SK-N-SH (cell line): Measurements from ENCODE around the gene HTR7. TPM values are rescaled to one million over a fixed set of nuclear protein-coding genes. Genes with fewer than 3 reads are reported as not detected.

Experiments used
- CTCF ChIA-PET: fragments of 300-600, 350-600 bp; formaldehyde crosslinking; extraction: SDS; loops from one replicate; lab custom pipeline; 2021; lab: Yijun Ruan, JAX
- POLR2A ChIA-PET: fragments of 350-600 bp; sonication (Branson Sonifier 250); formaldehyde crosslinking; extraction: SDS; loops from one replicate; lab custom pipeline; 2020; ENCODE audit warnings: antibody characterized with exemption, inconsistent platforms; lab: Yijun Ruan, JAX
- DNase-seq: peaks from one replicate; pipeline ENCODE4 v3.0.0; 2012
- H2AFZ ChIP-seq: fragments of 200-600 bp; sonication (generic); 2 replicates; pipeline ENCODE4 v1.8.1; 2016; ENCODE audit warnings: antibody characterized with exemption, mild to moderate bottlenecking, low read depth
- H3F3A ChIP-seq: fragments of 200-600 bp; sonication (generic); replicated peaks from 2 replicates; pipeline ENCODE3; 2016; ENCODE audit warnings: antibody characterized with exemption, mild to moderate bottlenecking; ENCODE audit not compliant: insufficient read depth
- H3K27ac ChIP-seq, 2 experiments: fragments of 200-500 bp in 1 of 2; fragments of 200-600 bp in 1 of 2; sonication (Bioruptor generic) in 1 of 2; sonication (generic), shearing (Covaris generic) in 1 of 2; 2 replicates each; pipeline versions ENCODE4 v1.5.1 to v1.6.1; 2014 to 2016; ENCODE audit warnings: low read depth in 2 of 2, inconsistent platforms in 1 of 2, low read length in 1 of 2, mild to moderate bottlenecking in 1 of 2, mixed read lengths in 1 of 2
- H3K27me3 ChIP-seq: fragments of 200-600 bp; sonication (generic), shearing (Covaris generic); 2 replicates; pipeline ENCODE4 v1.6.1; 2016; ENCODE audit warnings: mixed run types; ENCODE audit not compliant: insufficient read depth
- H3K36me3 ChIP-seq, 2 experiments: fragments of 200-500 bp in 1 of 2; fragments of 200-600 bp in 1 of 2; sonication (Bioruptor generic) in 1 of 2; sonication (generic) in 1 of 2; replicated peaks in 1 of 2; 2 replicates each; pipeline versions ENCODE3 to v1.5.1; 2014 to 2016; ENCODE audit warnings: low read length in 1 of 2, mild to moderate bottlenecking in 1 of 2; ENCODE audit not compliant: insufficient read depth in 2 of 2, control insufficient read depth in 1 of 2
- H3K4me1 ChIP-seq, 2 experiments: fragments of 200-500 bp in 1 of 2; fragments of 200-600 bp in 1 of 2; sonication (Bioruptor generic) in 1 of 2; sonication (generic), shearing (Covaris generic) in 1 of 2; 2 replicates each; pipeline versions ENCODE4 v1.5.1 to v1.6.1; 2014 to 2016; ENCODE audit warnings: low read depth in 1 of 2, low read length in 1 of 2, mixed run types in 1 of 2; ENCODE audit not compliant: insufficient read depth in 2 of 2, control insufficient read depth in 1 of 2
- H3K4me2 ChIP-seq: fragments of 200-600 bp; sonication (generic), shearing (Covaris generic); 2 replicates; pipeline ENCODE4 v1.6.1; 2017; ENCODE audit warnings: mixed run types
- H3K4me3 ChIP-seq, 2 experiments: fragments of 200-500 bp in 1 of 2; fragments of 200-600 bp in 1 of 2; sonication (Bioruptor generic) in 1 of 2; sonication (generic), shearing (Covaris generic) in 1 of 2; 2 replicates each; pipeline versions ENCODE4 v1.5.1 to v1.8.1; 2014 to 2016; ENCODE audit warnings: low read depth in 2 of 2, inconsistent platforms in 1 of 2, low read length in 1 of 2, mild to moderate bottlenecking in 1 of 2, mixed read lengths in 1 of 2, moderate library complexity in 1 of 2
- H3K79me2 ChIP-seq: fragments of 200-600 bp; sonication (generic); 2 replicates; pipeline ENCODE4 v1.8.1; 2017; ENCODE audit warnings: mild to moderate bottlenecking; ENCODE audit not compliant: insufficient read depth
- H3K9ac ChIP-seq: fragments of 200-600 bp; sonication (generic); 2 replicates; pipeline ENCODE4 v1.6.1; 2017; ENCODE audit warnings: mixed run types
- H3K9me2 ChIP-seq: fragments of 200-600 bp; sonication (generic); 2 replicates; pipeline ENCODE4 v1.6.1; 2017; ENCODE audit warnings: mixed run types
- H3K9me3 ChIP-seq: fragments of 200-600 bp; sonication (generic); 2 replicates; pipeline ENCODE4 v1.6.1; 2017; ENCODE audit warnings: mixed run types, mild to moderate bottlenecking, moderate library complexity
- H4K20me1 ChIP-seq: fragments of 200-600 bp; sonication (generic); 2 replicates; pipeline ENCODE4 v1.6.1; 2017; ENCODE audit warnings: mild to moderate bottlenecking, mixed run types; ENCODE audit not compliant: insufficient read depth
- CHD2 ChIP-seq: fragments of 150-350 bp; IDR thresholded peaks from 2 replicates; pipeline ENCODE4 v1.6.1; 2018; ENCODE audit warnings: low read length; ENCODE audit not compliant: partially characterized antibody
- EP300 ChIP-seq, 2 experiments: IDR thresholded peaks; 2 replicates each; pipeline versions ENCODE4 v1.4.0 to v1.6.1; 2012; ENCODE audit warnings: borderline replicate concordance in 1 of 2, low read depth in 1 of 2, low read length in 1 of 2
- FOSL2 ChIP-seq: IDR thresholded peaks from 2 replicates; pipeline ENCODE4 v1.4.0; 2012; ENCODE audit warnings: low read depth, mild to moderate bottlenecking, moderate library complexity, borderline replicate concordance
- FOXM1 ChIP-seq: IDR thresholded peaks from 2 replicates; pipeline ENCODE4 v1.4.0; 2012; ENCODE audit warnings: low read depth, mild to moderate bottlenecking
- GATA2 ChIP-seq: sonication (generic); formaldehyde crosslinking; IDR thresholded peaks from 2 replicates; pipeline ENCODE4 v1.5.0; 2020; ENCODE audit warnings: mild to moderate bottlenecking, missing genetic modification reagents
- JUND ChIP-seq: IDR thresholded peaks from 2 replicates; pipeline ENCODE4 v1.4.0; 2012
- MAX ChIP-seq: IDR thresholded peaks from 2 replicates; pipeline ENCODE4 v1.4.0; 2012; ENCODE audit warnings: low read depth
- MEF2A ChIP-seq: IDR thresholded peaks from 2 replicates; pipeline ENCODE4 v1.4.0; 2012; ENCODE audit warnings: low read depth, borderline replicate concordance
- NFIC ChIP-seq: IDR thresholded peaks from 2 replicates; pipeline ENCODE4 v1.4.0; 2012; ENCODE audit warnings: borderline replicate concordance
- PBX3 ChIP-seq: IDR thresholded peaks from 2 replicates; pipeline ENCODE4; 2012
- POLR2AphosphoS5 ChIP-seq: IDR thresholded peaks from 2 replicates; pipeline ENCODE4 v1.6.1; 2012; ENCODE audit warnings: low read depth, low read length
- RAD21 ChIP-seq: IDR thresholded peaks from 2 replicates; pipeline ENCODE4 v1.6.1; 2012; ENCODE audit warnings: mild to moderate bottlenecking, low read length
- RCOR1 ChIP-seq: fragments of 150-350 bp; IDR thresholded peaks from 2 replicates; pipeline ENCODE4 v1.6.1; 2017; ENCODE audit warnings: antibody characterized with exemption, low read length
- RFX5 ChIP-seq: IDR thresholded peaks from 2 replicates; pipeline ENCODE4 v1.6.1; 2012; ENCODE audit warnings: mild to moderate bottlenecking, improper control_type of control experiment, low read length
- SIN3A ChIP-seq: IDR thresholded peaks from 2 replicates; pipeline ENCODE4 v1.6.1; 2012; ENCODE audit warnings: low read depth, mild to moderate bottlenecking, low read length, moderate library complexity, borderline replicate concordance
- SMC3 ChIP-seq: IDR thresholded peaks from 2 replicates; pipeline ENCODE4 v1.6.1; 2012; ENCODE audit warnings: low read depth, low read length, improper control_type of control experiment
- TAF1 ChIP-seq: IDR thresholded peaks from 2 replicates; pipeline ENCODE4 v1.6.1; 2012; ENCODE audit warnings: low read depth, mild to moderate bottlenecking, low read length, moderate library complexity, borderline replicate concordance
- USF1 ChIP-seq: IDR thresholded peaks from 2 replicates; pipeline ENCODE4 v1.4.0; 2012; ENCODE audit warnings: low read depth, borderline replicate concordance
- WGBS: methylation state at CpG from one replicate; pipeline ENCODE4 v1.1.6; 2017; ENCODE audit warnings: low lambda C conversion rate; 5-methylcytosine and 5-hydroxymethylcytosine counted together
- polyA plus RNA-seq, 3 experiments: library from polyadenylated mRNA; depleted of rRNA; stranded (reverse); fragments of >200 nt; gene quantifications; 2 replicates each; pipeline ENCODE4 v1.2.3, GENCODE V29; 2012
- TF ChIP-seq, protein P1 (sequence below): fragments of 150-350 bp; IDR thresholded peaks from 2 replicates; pipeline ENCODE4 v1.6.1; 2016; ENCODE audit warnings: mild to moderate bottlenecking, low read depth, low read length

Gene HTR7
- polyA plus RNA-seq, 1 of the 3 experiments (the other 2 are of a cell fraction) = 0.16 TPM

DNA sequence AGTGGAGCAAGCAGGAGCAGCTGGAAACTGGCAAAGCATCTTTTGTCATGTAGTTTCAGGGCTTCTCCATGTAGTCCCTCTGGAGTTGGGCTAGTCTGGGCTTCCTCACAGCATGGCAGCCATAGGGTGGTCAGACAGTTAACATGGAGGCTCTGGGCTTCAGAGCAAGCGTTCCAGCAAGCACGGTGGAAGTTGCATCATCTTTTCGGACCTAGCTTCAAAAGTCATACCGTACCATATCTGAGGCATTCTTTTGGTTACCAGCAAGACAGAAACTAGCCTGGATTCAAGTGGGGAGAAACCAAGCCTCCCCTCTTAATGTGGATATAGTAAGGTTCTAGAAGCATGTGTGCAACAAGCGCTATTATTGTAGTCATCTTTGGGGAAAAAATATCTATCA, 135.0 kb downstream of the HTR7 start:
- Histone ChIP-seq H3K9me2 (no peaks in the 10 kb centered on the region), H4K20me1 (no peaks in the 10 kb centered on the region), H3K27ac (no peak overlapping the region), H3K9ac (no peak overlapping the region), H3K4me1 (no peaks in the 10 kb centered on the region), H3K9me3 (no peaks in the 10 kb centered on the region), H3K27me3 (no peaks in the 10 kb centered on the region; the same call in 1 of the 2 replicates), H2AFZ (no peak overlapping the region), H3F3A (no peaks in the 10 kb centered on the region), H3K36me3 (no peaks in the 10 kb centered on the region), H3K4me3 (no peak overlapping the region)
- POLR2A ChIA-PET = no interaction called here
- CTCF ChIA-PET = interaction anchor here (1.2 kb wide), 1 partner anchor 28 kb away, joined by 5 read pairs; no protein-coding TSS in a partner anchor
- WGBS = 22% methylated on average over 5 of the region's 5 CpGs
- TF ChIP-seq MAX = no peak
- TF ChIP-seq RFX5 = no peak
- TF ChIP-seq JUND = no peak
- no peak for TF ChIP-seq FOSL2
- no peak for TF ChIP-seq GATA2 (CRISPR knock-in tag)
- TF ChIP-seq, all 33 proteins: peak for 0
- Histone ChIP-seq H3K4me2 (no peak overlapping the region), H3K79me2 (no peaks in the 10 kb centered on the region)
- DNase-seq = no peak

- Histone ChIP-seq H3K79me2 (no peaks in the 10 kb centered on the region), H3K4me2 (no peak overlapping the region), H3K9me3 (no peaks in the 10 kb centered on the region), H3K4me1 (no peaks in the 10 kb centered on the region), H3K27me3 (no peaks in the 10 kb centered on the region; the same call in 1 of the 2 replicates), H4K20me1 (no peaks in the 10 kb centered on the region), H3F3A (no peaks in the 10 kb centered on the region), H3K27ac (no peak overlapping the region), H2AFZ (no peak overlapping the region), H3K9ac (no peak overlapping the region), H3K9me2 (no peaks in the 10 kb centered on the region), H3K4me3 (no peak overlapping the region), H3K36me3 (no peaks in the 10 kb centered on the region)
- no peak for TF ChIP-seq SMC3
- TF ChIP-seq PBX3 = no peak
- no peak for TF ChIP-seq GATA2 (CRISPR knock-in tag)
- no peak for TF ChIP-seq TAF1
- TF ChIP-seq, protein P1, sequence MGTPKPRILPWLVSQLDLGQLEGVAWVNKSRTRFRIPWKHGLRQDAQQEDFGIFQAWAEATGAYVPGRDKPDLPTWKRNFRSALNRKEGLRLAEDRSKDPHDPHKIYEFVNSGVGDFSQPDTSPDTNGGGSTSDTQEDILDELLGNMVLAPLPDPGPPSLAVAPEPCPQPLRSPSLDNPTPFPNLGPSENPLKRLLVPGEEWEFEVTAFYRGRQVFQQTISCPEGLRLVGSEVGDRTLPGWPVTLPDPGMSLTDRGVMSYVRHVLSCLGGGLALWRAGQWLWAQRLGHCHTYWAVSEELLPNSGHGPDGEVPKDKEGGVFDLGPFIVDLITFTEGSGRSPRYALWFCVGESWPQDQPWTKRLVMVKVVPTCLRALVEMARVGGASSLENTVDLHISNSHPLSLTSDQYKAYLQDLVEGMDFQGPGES = no peak
- no peak for TF ChIP-seq MEF2A
- TF ChIP-seq RAD21 = no peak
- no peak for TF ChIP-seq USF1
- no peak for TF ChIP-seq FOXM1
- no peak for TF ChIP-seq FOSL2
- TF ChIP-seq EP300 (IDR thresholded peaks at IDR 0.05; ENCODE audit: borderline replicate concordance in 1 of 2, low read depth in 1 of 2, low read length in 1 of 2) = no peak
- TF ChIP-seq SIN3A = no peak
- TF ChIP-seq POLR2AphosphoS5 = no peak
- TF ChIP-seq CHD2 = no peak
- no peak for TF ChIP-seq NFIC
- no peak for TF ChIP-seq RCOR1
- no peak for TF ChIP-seq JUND
- ChIA-PET POLR2A (no interaction called here), CTCF (no interaction called here)
- DNase-seq = no peak
- WGBS = 16% methylated on average over 3 of the region's 3 CpGs
Measured at GRCh38 chr10:90718182-90718581, 139.7 kb downstream of the HTR7 start.
